HG03520 (cell line): ENCODE measurements around the gene PREB.
A peak's percentile ranks its signal among the peaks of the same experiment; 100 is the strongest.
"Not testable (repeated sequence)": the region's sequence is repeated elsewhere in the genome, so short reads cannot be mapped to it uniquely, and the experiment has no call there.

Experiments used
- ATAC-seq: cut with Tn5 transposase; IDR thresholded peaks from one replicate; pipeline ENCODE4 v1.9.1; 2021; ENCODE audit warnings: mild to moderate bottlenecking, moderate library complexity; ENCODE audit not compliant: unreplicated experiment

PREB gene

GRCh38 chr2:27133905-27134780 lies at the start of gene PREB:
Gene PREB (minus strand): TSS chr2:27134636. CDS start chr2:27134421, 215 bp downstream.
- peak; percentile 76 for ATAC-seq

DNA sequence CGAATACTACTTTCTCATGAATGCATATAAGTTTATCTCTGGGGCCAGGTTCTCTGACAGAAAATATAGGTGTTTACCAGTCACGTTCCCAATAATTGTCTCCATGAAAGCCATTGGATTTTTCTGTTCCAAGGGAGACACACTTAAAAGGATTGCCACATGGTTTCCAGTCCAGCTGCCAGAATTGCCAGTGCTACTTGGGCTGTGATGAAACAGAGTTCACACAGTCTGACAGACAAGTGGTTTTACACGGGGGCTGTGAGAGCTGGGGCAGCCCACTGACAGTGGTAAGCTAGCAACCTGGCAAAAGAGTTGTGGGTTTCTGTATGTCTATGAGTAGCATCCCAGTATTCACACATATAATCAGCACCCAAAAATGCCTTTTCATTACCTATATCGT lies 49.7 kb upstream of the PREB start:
- no peak for ATAC-seq

DNA sequence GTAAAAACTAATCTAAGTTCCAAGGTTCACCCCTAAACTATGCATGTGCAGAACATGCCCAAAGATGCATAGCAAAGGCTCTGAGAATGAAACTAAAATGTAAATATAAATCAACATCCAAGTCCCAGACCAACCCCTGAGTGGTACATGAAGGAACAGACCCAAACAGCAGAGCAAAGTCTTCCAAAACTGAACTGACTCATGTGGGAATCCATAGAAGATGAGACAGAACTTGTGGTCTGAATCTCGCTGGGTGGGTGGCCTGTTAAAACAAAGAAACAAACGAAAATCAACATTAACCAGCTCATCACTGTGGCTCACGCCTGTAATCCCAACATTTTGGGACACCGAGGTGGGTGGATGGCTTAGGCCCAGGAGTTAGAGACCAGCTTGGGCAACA lies 47.9 kb upstream of the PREB start:
- no peak for ATAC-seq

- ATAC-seq, result no peak
Measured at GRCh38 chr2:27179344-27180000, 45.0 kb upstream of the PREB start.

DNA sequence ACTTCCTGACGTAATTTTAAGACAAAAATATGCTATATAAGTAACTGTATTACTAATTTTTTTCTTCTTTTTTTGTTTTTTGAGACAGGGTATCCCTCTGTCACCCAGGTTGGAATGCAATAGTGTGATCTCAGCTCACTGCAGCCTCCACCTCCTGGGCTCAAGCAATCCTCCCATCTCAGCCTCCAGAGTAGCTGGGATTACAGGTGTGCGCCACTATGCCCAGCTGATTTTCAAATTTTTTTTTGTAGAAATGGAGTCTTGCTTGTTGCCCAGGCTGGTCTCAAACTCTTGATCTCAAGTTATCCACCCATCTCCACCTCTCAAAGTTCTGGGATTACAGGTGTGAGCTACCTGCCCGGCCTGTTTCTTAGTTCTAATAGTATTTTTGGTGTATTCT lies 44.0 kb upstream of the PREB start:
- ATAC-seq, result no peak

- no peak for ATAC-seq
Measured at GRCh38 chr2:27177441-27178351, 43.3 kb upstream of the PREB start.

DNA sequence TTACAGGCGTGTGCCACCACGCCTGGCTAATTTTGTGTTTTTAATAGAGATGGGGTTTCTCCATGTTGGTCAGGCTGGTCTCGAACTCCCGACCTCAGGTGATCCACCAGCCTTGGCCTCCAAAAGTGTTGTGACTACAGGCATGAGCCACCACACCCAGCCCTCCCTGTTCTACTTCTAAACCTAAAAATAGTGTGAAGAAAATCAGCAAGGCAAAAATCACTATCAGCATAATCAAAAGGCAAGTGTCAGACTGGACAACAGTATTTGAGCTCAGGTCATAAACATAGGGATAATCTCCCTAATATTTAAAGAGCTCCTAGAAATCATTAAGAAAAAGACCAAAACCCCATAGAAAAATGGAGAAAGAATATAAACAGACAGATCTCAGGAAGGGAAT lies 41.3 kb upstream of the PREB start:
- ATAC-seq, result not testable (repeated sequence)

DNA sequence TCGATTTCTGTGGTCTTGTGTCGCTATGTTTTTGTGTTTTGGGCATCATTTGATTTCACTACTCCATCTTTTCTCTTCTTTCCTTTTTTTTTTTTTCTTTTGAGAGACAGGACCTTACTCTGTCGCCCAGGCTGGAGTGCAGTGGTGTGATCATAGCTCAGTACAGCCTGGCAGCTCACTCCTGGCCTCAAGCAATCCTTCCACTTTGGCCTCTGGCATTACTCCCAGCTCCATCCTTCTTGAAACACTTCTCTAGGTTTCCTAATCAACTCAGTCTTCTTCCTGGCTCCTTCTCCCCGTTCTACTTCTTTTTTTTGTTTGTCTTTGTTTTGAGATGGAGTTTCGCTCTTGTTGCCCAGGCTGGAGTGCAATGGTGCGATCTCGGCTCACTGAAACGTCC lies 40.9 kb upstream of the PREB start:
- ATAC-seq, result no peak

DNA sequence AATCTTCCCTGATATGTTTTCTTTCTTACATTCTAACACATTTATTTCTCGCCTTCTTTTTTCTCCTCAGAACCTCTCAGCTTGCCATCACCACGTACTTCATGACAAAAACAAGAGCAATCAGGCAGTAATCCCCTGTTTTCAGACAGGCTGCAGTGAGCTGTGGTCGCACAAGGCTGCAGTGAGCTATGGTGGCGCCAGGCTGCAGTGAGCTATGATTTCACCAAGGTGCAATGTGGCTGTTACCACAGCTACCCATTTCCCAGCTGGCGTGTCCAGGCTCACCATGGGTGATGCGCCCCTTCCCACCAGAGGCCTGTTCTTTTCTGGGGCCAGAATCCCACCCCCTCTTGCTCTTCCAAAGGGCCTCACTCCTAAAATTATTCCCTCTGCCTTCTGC lies 40.2 kb upstream of the PREB start:
- ATAC-seq, result no peak

- ATAC-seq, result no peak
Measured at GRCh38 chr2:27171351-27171848, 37.0 kb upstream of the PREB start.

GRCh38 chr2:27170581-27171337 lies 36.3 kb upstream of the PREB start:
- ATAC-seq, result no peak

GRCh38 chr2:27164960-27165763 lies 30.7 kb upstream of the PREB start:
- no peak for ATAC-seq

- no peak for ATAC-seq
Measured at GRCh38 chr2:27162151-27163121, 28.0 kb upstream of the PREB start.

GRCh38 chr2:27160191-27160590 lies 25.8 kb upstream of the PREB start:
- no peak for ATAC-seq

DNA sequence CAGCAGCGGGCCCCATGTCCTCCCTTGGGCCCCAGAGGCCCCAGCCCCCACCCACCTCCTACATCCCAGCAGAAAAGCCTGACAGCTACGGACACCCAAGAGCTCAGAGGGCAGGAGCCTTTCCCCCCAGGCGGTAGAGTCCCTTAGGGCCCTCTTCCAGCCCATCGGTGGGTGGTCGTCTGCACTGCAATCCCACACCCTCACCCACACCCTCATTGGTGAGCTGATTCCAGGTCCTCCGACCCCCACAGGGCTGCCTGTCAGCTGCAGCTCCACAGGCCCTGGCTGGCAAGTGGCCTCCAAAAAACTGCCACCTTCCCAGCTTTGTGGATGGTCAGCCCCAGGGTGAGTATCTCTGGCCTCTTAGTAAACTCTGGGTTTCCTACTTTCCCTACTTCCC lies 24.8 kb upstream of the PREB start:
- no peak for ATAC-seq

DNA sequence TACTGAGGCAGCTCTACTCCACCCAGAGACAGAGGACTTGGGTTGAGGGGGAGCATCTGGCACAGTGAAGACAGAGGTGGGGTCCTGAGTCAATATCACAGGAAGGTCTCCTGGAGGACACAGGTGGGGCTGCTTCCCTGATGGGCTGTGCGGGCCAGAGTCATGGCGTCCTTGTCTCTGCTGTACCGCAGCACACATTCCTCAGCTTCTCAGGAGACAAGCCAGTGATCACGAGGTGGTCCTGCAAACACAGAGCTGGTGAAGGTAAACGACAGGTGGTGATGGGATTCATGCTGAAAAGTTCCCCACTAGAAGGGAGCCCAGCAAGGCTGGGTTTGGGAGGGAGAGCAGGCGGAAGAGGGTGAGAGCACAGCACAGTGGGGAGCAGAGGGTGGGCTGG lies 24.0 kb upstream of the PREB start:
- no peak for ATAC-seq

- no peak for ATAC-seq
Measured at GRCh38 chr2:27155069-27155520, 20.7 kb upstream of the PREB start.

DNA sequence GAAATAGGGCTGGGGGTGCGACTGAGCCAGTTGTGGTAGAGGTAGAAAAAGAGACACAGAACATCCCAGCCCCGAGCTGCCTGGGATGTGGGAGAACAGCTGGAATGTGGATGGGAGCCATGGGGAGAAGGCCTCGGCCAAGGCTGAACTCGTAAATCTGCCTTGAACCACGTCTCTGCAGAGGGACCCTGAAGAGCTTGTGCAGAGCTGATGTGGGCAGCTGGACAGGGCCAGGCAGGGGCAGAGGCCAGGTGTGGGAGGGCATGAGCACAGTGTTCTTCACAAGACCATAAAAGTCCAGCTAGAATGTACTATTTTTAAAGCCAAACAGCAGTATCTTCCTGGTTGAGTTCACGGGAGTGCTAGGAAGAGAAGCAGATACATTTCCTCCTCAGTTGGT lies 20.1 kb upstream of the PREB start:
- no peak for ATAC-seq
